HepG2 (cell line): ENCODE measurements around the gene NLRP5. TPM values are rescaled to one million over a fixed set of nuclear protein-coding genes. Genes with fewer than 3 reads are reported as not detected.

Experiments
- ATAC-seq: fragments of 200-7000 bp; cut with Tn5 transposase; 3 replicates; pipeline ENCODE4 v1.9.1; 2020; ENCODE audit warnings: mild to moderate bottlenecking, moderate library complexity
- BruUV-seq: library from RNA; stranded (reverse); fragments of 400-500 nt; replicated peaks from 2 replicates; lab custom pipeline; 2021; lab: Mats Ljungman, UMichigan
- CTCF ChIA-PET: fragments of 300-600 bp; formaldehyde crosslinking; extraction: SDS; loops from one replicate; lab custom pipeline; 2021; ENCODE audit warnings: low total read pairs, inconsistent platforms, low intra/inter-chr PET ratio; lab: Yijun Ruan, JAX
- POLR2A ChIA-PET: fragments of 350-600 bp; sonication (Branson Sonifier 250); formaldehyde crosslinking; loops from one replicate; lab custom pipeline; 2020; ENCODE audit warnings: antibody characterized with exemption, inconsistent platforms; lab: Yijun Ruan, JAX
- DNase-seq: peaks from one replicate; pipeline ENCODE4 v3.0.0-alpha.2; 2015; ENCODE audit warnings: low spot score
- FAIRE-seq: peaks from 3 replicates; lab custom pipeline; 2011; peaks lifted over from hg19 to GRCh38; lab: Jason Lieb, UNC
- H2AFZ ChIP-seq: one replicate; pipeline ENCODE4 v1.6.1; 2011; ENCODE audit warnings: low read length, inconsistent platforms
- H3K27ac ChIP-seq: fragments of 300-600 bp; 3 replicates; pipeline ENCODE4 v1.8.0; 2011; ENCODE audit warnings: mixed run types, mild to moderate bottlenecking, mixed read lengths, low read length, inconsistent platforms; ENCODE audit not compliant: insufficient read depth; ENCODE audit errors: extremely low read length
- H3K27me3 ChIP-seq, 2 experiments: fragments of 200-600 bp in 1 of 2; 2 replicates in 1 of 2; 3 replicates in 1 of 2; pipeline versions ENCODE4 v1.6.0 to v1.8.0; 2011; ENCODE audit warnings: low read length in 2 of 2, mild to moderate bottlenecking in 2 of 2, moderate library complexity in 2 of 2, inconsistent platforms in 1 of 2; ENCODE audit not compliant: insufficient read depth in 2 of 2, control insufficient read depth in 1 of 2
- H3K36me3 ChIP-seq, 2 experiments: fragments of 200-600 bp in 1 of 2; replicated peaks in 1 of 2; 2 replicates in 1 of 2; 3 replicates in 1 of 2; pipeline versions ENCODE4 v1.5.1 to v1.8.0; 2011; ENCODE audit warnings: low read length in 2 of 2, inconsistent platforms in 1 of 2; ENCODE audit not compliant: insufficient read depth in 2 of 2, control insufficient read depth in 1 of 2
- H3K4me1 ChIP-seq: 2 replicates; pipeline ENCODE4 v1.5.1; 2012; ENCODE audit warnings: low read length, inconsistent platforms; ENCODE audit not compliant: insufficient read depth
- H3K4me2 ChIP-seq: 2 replicates; pipeline ENCODE4 v1.6.0; 2011; ENCODE audit warnings: low read depth, low read length, inconsistent platforms
- H3K4me3 ChIP-seq, 3 experiments: fragments of 200-600 bp in 1 of 3; sonication (generic), shearing (Covaris generic) in 1 of 3; replicated peaks in 1 of 3; 2 replicates each; pipeline ENCODE4 v1.5.1; 2011 to 2016; ENCODE audit warnings: low read length in 3 of 3, inconsistent platforms in 2 of 3, low read depth in 2 of 3, mild to moderate bottlenecking in 2 of 3, control low read depth in 1 of 3, mixed read lengths in 1 of 3; ENCODE audit not compliant: insufficient read depth in 1 of 3
- H3K79me2 ChIP-seq: one replicate; pipeline ENCODE4 v1.6.1; 2011; ENCODE audit warnings: low read length, inconsistent platforms; ENCODE audit not compliant: insufficient read depth
- H3K9ac ChIP-seq: 2 replicates; pipeline ENCODE4 v1.6.0; 2011; ENCODE audit warnings: mild to moderate bottlenecking, low read depth, low read length, inconsistent platforms; ENCODE audit not compliant: insufficient read depth
- H3K9me3 ChIP-seq: 2 replicates; pipeline ENCODE4 v1.5.1; 2012; ENCODE audit warnings: mild to moderate bottlenecking, low read length
- H4K20me1 ChIP-seq: 2 replicates; pipeline ENCODE4 v1.6.0; 2011; ENCODE audit warnings: inconsistent platforms, mild to moderate bottlenecking, low read length, moderate library complexity; ENCODE audit not compliant: insufficient read depth
- CEBPB ChIP-seq: IDR thresholded peaks from 2 replicates; pipeline ENCODE4 v1.6.1; 2011; ENCODE audit warnings: low read depth, low read length, improper control_type of control experiment, borderline replicate concordance
- IKZF4 ChIP-seq: sonication (generic); formaldehyde crosslinking; IDR thresholded peaks from 2 replicates; pipeline ENCODE4 v1.5.1; 2020; ENCODE audit warnings: borderline replicate concordance, mild to moderate bottlenecking, low read depth, missing genetic modification reagents; ENCODE audit errors: not compliant biosample characterization
- NFIC ChIP-seq: IDR thresholded peaks from 2 replicates; pipeline ENCODE4 v1.6.1; 2012; ENCODE audit warnings: mild to moderate bottlenecking, low read length, inconsistent platforms
- SNAI1 ChIP-seq: sonication (generic); formaldehyde crosslinking; IDR thresholded peaks from 2 replicates; pipeline ENCODE4 v1.5.0; 2020; ENCODE audit warnings: mild to moderate bottlenecking, missing genetic modification reagents, borderline replicate concordance
- TMF1 ChIP-seq: sonication (generic); formaldehyde crosslinking; IDR thresholded peaks from 2 replicates; pipeline ENCODE4 v1.8.1; 2022; ENCODE audit warnings: low read depth, missing genetic modification reagents
- XBP1 ChIP-seq: sonication (generic); formaldehyde crosslinking; IDR thresholded peaks from 2 replicates; pipeline ENCODE4 v1.5.0; 2020; ENCODE audit warnings: missing genetic modification reagents
- ZNF136 ChIP-seq: sonication (generic); formaldehyde crosslinking; IDR thresholded peaks from 2 replicates; pipeline ENCODE4 v1.8.1; 2022; ENCODE audit warnings: low read depth, mild to moderate bottlenecking, moderate library complexity, missing genetic modification reagents
- ZNF557 ChIP-seq: sonication (generic); formaldehyde crosslinking; IDR thresholded peaks from 2 replicates; pipeline ENCODE4 v1.4.0; 2020; ENCODE audit warnings: missing genetic modification reagents
- ZNF747 ChIP-seq: sonication (generic); formaldehyde crosslinking; IDR thresholded peaks from 2 replicates; pipeline ENCODE4 v1.8.1; 2023; ENCODE audit warnings: missing genetic modification reagents, mild to moderate bottlenecking, borderline replicate concordance
- WGBS: methylation state at CpG from one replicate; pipeline ENCODE4 v1.1.6; 2017; ENCODE audit warnings: low lambda C conversion rate; 5-methylcytosine and 5-hydroxymethylcytosine counted together
- in situ Hi-C: cut with HindIII; loops from 2 replicates; pipeline ENCODE4 v1.10.0; 2017; ENCODE audit warnings: low pct_unique_long_range_greater_than_20kb; ENCODE audit not compliant: extremely low pct_ligation_motif_present
- intact Hi-C: fragments of 100-400 bp; cut with micrococcal nuclease; formaldehyde crosslinking; loops from one replicate; pipeline ENCODE4 v1.10.0; 2022; ENCODE audit not compliant: unreplicated experiment
- polyA plus RNA-seq, 8 experiments: library from polyadenylated mRNA; depleted of rRNA in 3 of 8; stranded (reverse) in 7 of 8; unstranded in 1 of 8; fragments of >200 nt; fragmentation: Illumina TruSeq in 4 of 8; extraction: Trizol in 4 of 8; gene quantifications; 2 replicates each; pipeline versions ENCODE4 v1.2.1 to v1.2.3, GENCODE V29; 2011 to 2016; ENCODE audit warnings: low read depth in 4 of 8, missing spikeins in 1 of 8, mixed read lengths in 1 of 8; ENCODE audit not compliant: insufficient read depth in 1 of 8
- total RNA-seq, 5 experiments: library from RNA; depleted of rRNA; stranded (reverse); fragments of >200 nt; fragmentation: Illumina TruSeq; extraction: Trizol; gene quantifications; 2 replicates each; pipeline ENCODE4 v1.2.3, GENCODE V29; 2016; ENCODE audit warnings: low read depth in 1 of 5
- TF ChIP-seq, protein P1 (sequence below): sonication (generic); formaldehyde crosslinking; IDR thresholded peaks from 2 replicates; pipeline ENCODE4 v1.4.0; 2020; ENCODE audit warnings: missing genetic modification reagents
- TF ChIP-seq, protein P2 (sequence below): IDR thresholded peaks from 2 replicates; pipeline ENCODE4 v1.6.1; 2016; ENCODE audit warnings: missing genetic modification reagents, missing compliant biosample characterization
- TF ChIP-seq, protein P3 (sequence below), 2 experiments: fragments of 450-650 bp in 1 of 2; sonication (generic) in 1 of 2; formaldehyde crosslinking; IDR thresholded peaks; 2 replicates each; pipeline versions ENCODE4 v1.5.0 to v1.8.0; 2020 to 2022; ENCODE audit warnings: mild to moderate bottlenecking in 1 of 2, missing genetic modification reagents in 1 of 2

The NLRP5 gene
- total and polyA plus RNA-seq, 2 of the 13 experiments (the other 11 are each of a cell fraction or from before 2014, with no cell fraction given) = not detected

- no peak overlapping the region for H3K9ac ChIP-seq
- no peak overlapping the region for H3K4me2 ChIP-seq
- in situ Hi-C loops = loop anchor here (10.0 kb wide), 1 partner anchor 235 kb away; the partner anchor contains the start of gene ZSCAN5A
- no peak overlapping the region for H2AFZ ChIP-seq
- H3K79me2 ChIP-seq = no peaks in the 10 kb centered on the region
- no TSS peak for BruUV-seq
- FAIRE-seq (no peak), ATAC-seq (no peak), DNase-seq (no peak)
- H4K20me1 ChIP-seq = no peaks in the 10 kb centered on the region; the same call in 1 of the 2 replicates
- H3K36me3 ChIP-seq = no peaks in the 10 kb centered on the region
- H3K27ac ChIP-seq = no peak overlapping the region
- peaks cover 20% of the 10 kb centered on the region for H3K4me1 ChIP-seq
- intact Hi-C loops = no loop called here
- 29% methylated on average over 1 of the region's 7 CpGs for WGBS
- H3K9me3 ChIP-seq = no peaks in the 10 kb centered on the region
- CTCF ChIA-PET = no interaction called here
- TF ChIP-seq CEBPB (no peak), TMF1 (CRISPR knock-in tag) (no peak), ZNF557 (CRISPR knock-in tag) (no peak), SNAI1 (CRISPR knock-in tag) (no peak), ZNF136 (CRISPR knock-in tag) (no peak), IKZF4 (CRISPR knock-in tag) (no peak), NFIC (no peak), XBP1 (CRISPR knock-in tag) (no peak), ZNF747 (no peak)
- TF ChIP-seq, protein P1, sequence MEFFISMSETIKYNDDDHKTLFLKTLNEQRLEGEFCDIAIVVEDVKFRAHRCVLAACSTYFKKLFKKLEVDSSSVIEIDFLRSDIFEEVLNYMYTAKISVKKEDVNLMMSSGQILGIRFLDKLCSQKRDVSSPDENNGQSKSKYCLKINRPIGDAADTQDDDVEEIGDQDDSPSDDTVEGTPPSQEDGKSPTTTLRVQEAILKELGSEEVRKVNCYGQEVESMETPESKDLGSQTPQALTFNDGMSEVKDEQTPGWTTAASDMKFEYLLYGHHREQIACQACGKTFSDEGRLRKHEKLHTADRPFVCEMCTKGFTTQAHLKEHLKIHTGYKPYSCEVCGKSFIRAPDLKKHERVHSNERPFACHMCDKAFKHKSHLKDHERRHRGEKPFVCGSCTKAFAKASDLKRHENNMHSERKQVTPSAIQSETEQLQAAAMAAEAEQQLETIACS (CRISPR knock-in tag) = no peak
- TF ChIP-seq, protein P2, sequence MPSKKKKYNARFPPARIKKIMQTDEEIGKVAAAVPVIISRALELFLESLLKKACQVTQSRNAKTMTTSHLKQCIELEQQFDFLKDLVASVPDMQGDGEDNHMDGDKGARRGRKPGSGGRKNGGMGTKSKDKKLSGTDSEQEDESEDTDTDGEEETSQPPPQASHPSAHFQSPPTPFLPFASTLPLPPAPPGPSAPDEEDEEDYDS (CRISPR knock-in tag) = no peak
- TF ChIP-seq, protein P3, sequence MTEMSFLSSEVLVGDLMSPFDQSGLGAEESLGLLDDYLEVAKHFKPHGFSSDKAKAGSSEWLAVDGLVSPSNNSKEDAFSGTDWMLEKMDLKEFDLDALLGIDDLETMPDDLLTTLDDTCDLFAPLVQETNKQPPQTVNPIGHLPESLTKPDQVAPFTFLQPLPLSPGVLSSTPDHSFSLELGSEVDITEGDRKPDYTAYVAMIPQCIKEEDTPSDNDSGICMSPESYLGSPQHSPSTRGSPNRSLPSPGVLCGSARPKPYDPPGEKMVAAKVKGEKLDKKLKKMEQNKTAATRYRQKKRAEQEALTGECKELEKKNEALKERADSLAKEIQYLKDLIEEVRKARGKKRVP (CRISPR knock-in tag; IDR thresholded peaks at IDR 0.05) = no peak
- H3K27me3 ChIP-seq = no peaks in the 10 kb centered on the region
- POLR2A ChIA-PET = interaction anchor here (1.4 kb wide), 1 partner anchor 254 kb away, joined by 4 read pairs; no protein-coding TSS in a partner anchor
- no peak overlapping the region for H3K4me3 ChIP-seq
These were observed 93.0 kb downstream of the NLRP5 start for GRCh38 chr19:56079609-56080008.
